HG03196 (cell line): ENCODE results near the gene SUCNR1.
"Not testable (repeated sequence)": the region's sequence is repeated elsewhere in the genome, so short reads cannot be mapped to it uniquely, and the experiment has no call there.

ENCODE experiments used
- ATAC-seq: cut with Tn5 transposase; IDR thresholded peaks from one replicate; pipeline ENCODE4 v1.9.1; 2021; ENCODE audit not compliant: unreplicated experiment

SUCNR1 gene

GRCh38 chr3:151871639-151872468 is 1.6 kb upstream of the SUCNR1 start:
- ATAC-seq, result peak; percentile 75

GRCh38 chr3:151874079-151874478 is 636 bp downstream of the SUCNR1 start:
- ATAC-seq, result not testable (repeated sequence)

- ATAC-seq, result peak; percentile 75
Measured at GRCh38 chr3:151875759-151876158, 2.3 kb downstream of the SUCNR1 start.

DNA sequence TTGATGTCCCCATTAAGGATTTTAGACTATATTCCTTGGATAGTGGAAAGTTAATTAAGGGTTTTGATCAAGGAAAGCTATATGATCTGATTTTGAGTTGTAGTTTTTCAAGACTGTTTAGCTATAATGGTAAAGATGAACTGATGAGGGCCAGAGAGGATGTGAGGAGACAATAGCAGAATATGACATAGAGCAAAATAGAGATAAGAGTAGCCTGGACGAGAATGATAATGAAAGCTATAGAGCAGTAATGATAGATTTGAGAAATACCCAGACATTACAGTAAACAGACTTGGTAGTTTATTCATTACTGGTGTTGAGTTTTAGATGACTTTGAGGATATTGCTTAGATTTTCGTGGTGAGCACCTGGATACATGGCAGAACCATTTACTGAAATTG is 3.8 kb downstream of the SUCNR1 start:
- no peak for ATAC-seq

DNA sequence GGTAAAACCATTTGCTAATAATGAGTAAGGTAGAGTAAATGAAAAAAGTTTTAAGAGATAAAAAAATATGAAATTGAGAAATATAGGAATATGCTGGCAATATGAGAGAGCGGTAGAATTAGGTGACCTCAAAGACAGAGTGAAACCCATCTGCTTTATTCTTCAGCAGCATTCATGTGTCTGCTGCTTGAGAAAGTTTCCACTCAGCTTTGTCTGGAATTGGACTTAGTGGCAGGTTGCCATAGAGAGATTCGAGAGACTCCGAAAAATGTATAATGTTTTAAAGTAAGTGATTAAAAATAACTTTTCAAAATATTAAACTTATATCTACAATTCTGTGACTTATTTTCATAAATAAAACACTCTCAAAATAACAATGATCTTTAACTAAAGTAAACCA is 5.0 kb downstream of the SUCNR1 start:
- ATAC-seq, result no peak

DNA sequence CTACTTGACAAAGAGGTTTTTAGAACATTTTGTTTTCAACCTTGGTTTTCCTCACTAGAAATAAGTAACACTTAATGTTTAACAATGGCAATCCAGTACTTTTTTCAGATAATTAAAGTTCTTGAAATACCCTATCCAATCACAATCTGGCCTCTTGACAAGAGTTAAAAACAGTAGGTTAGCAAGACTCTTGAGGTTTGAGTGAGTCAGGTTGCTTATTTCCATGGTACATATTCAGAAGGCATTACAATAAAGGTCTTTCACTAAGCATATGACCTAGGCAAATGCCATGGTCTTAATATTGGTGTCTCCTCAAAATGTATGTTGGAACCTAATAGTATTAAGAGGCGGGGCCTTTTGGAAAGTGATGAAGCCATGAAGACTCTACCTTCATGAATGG is 5.6 kb downstream of the SUCNR1 start:
- no peak for ATAC-seq

DNA sequence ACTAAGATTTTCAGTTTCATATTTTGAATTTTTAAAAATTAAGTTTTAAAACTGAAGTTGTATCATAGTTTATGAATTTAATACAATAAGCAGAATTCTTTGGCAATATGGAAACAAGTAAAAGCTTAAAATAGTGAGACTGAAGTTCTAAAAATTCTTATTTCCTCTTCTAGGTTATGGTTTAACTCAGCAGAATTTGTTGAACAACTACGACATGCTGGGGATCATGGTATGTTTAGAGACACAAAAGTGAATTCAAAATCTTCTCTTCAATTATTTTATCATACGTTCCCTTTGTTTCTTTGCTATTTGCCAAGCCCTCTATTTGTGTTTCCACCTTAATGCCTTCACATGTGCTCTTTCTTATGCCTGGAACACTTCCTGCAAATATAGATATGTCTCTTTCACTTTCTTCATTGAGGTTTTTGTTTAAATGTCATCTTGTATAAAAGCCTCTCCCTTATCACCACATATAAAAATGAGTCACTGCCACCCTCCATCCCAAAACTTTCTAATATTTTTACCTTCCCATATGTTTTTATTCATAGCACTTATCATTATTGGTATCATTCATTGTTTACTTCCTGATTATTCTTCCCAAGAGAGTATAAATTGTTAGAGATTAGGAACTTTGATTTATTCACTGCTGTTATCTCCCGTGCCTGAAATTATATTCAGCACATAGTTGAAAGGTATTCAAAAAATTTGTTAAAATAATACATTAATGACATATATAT is 6.4 kb downstream of the SUCNR1 start:
- ATAC-seq, result no peak

DNA sequence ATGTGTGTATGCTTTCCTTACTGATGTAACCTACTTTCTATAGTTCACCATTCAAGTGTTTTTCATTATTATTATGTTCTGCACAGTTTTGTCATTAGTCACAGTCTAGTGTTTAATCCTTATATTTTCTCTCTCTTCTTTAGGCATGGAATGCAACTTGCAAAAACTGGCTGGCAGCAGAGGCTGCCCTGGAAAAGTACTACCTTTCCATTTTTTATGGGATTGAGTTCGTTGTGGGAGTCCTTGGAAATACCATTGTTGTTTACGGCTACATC is 6.9 kb downstream of the SUCNR1 start:
- no peak for ATAC-seq

- ATAC-seq, result no peak
Measured at GRCh38 chr3:151881137-151881536, 7.7 kb downstream of the SUCNR1 start.

- not testable (repeated sequence) for ATAC-seq
Measured at GRCh38 chr3:151885397-151885796, 12.0 kb downstream of the SUCNR1 start.

GRCh38 chr3:151887450-151888211 is 14.2 kb downstream of the SUCNR1 start:
- not testable (repeated sequence) for ATAC-seq

DNA sequence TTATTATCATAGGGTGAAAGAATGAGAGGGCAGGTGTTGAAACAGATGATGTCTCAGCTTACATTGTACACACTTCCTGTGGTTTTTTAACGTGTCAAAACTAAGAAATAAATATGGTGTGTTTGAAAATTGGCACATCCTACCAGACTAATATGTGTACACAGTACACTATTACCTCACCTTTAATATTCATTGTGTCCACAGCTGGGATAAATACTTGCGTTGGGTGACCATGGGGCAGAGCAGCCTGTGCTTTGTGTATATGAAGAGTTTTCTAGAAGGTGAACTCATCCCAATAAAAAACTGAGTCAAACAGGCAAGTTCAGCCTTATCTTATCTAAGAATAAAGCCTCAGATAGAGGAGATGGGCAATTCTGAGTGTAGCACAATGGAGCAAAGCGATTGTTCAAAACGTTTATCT is 17.3 kb downstream of the SUCNR1 start:
- no peak for ATAC-seq

DNA sequence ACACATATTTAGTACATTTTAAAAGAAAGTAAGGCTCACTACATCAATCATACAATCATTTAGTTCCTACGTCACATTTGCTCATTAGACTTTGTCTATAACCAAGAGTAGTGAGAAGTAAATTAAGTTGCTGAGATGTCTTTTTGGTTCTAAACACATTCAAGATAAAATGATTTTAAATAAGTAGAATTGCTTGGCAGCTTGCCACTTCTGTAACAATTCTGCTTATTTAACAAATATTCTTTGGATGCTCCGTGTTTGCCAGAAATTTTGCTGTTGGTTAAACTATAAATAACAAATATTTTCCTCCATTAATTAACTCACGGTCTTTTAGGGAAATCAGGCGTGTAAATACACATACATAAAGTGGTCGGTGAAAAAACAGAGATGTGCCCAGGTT is 18.3 kb downstream of the SUCNR1 start:
- ATAC-seq, result no peak

DNA sequence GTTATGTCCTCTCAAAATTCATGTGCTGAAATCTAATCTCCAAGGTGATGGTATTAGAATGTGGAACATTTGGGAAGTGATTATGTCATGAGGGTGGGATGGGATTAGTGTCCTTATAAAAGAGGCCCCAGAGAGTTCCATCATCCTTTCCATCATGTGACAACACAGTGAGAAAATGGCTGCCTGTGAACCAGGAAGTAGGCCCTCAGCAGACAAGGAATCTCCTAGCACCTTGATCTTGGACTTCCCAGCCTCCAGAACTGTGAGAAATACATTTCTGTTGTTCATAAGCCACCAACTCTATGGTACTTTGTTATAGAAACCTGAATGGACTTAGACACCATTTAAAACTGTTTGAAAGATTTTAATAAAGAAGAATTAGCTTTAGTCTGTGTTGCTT is 20.8 kb downstream of the SUCNR1 start:
- no peak for ATAC-seq

GRCh38 chr3:151895478-151896241 is 22.2 kb downstream of the SUCNR1 start:
- ATAC-seq, result no peak

- no peak for ATAC-seq
Measured at GRCh38 chr3:151896246-151897012, 23.0 kb downstream of the SUCNR1 start.

GRCh38 chr3:151898121-151898520 is 24.7 kb downstream of the SUCNR1 start:
- ATAC-seq, result not testable (repeated sequence)

GRCh38 chr3:151898564-151899261 is 25.3 kb downstream of the SUCNR1 start:
- ATAC-seq, result not testable (repeated sequence)

DNA sequence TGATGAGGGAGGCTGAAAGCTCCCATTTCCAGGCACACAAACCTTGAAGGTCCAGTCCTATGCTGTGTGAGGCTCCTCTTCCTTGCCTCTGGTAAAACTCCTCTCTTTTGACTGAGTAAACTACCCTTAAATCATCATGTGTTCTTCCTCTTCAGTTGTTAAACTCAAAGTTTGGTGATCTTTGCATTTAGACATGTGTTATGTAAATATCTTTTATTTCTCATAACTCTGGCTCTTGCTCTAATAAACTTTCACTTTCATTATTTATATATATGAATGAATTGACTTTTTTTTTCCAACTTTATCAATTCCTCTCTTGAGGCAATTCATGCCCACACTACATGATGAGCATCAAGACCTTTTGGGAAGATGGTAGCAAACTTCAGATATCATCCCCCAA is 26.6 kb downstream of the SUCNR1 start:
- ATAC-seq, result no peak

- ATAC-seq, result no peak
Measured at GRCh38 chr3:151900460-151900859, 27.0 kb downstream of the SUCNR1 start.
